ENCODE measurements around the gene CLEC5A.
"Not testable (repeated sequence)": the region's sequence is repeated elsewhere in the genome, so short reads cannot be mapped to it uniquely, and the experiment has no call there.

DNA sequence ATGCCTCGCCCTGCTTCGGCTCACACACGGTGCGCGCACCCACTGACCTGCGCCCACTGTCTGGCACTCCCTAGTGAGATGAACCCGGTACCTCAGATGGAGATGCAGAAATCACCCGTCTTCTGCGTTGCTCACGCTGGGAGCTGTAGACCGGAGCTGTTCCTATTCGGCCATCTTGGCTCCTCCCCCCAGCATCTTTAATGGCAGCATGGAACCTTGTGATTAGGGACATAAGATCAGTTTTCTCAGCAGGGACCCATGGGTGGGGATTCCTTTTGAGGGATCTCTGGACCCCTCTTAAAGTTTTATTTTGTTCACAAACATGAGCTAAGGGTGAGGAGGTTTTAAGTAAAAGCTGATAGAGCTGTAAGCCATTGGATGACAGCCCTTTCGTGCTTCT, 39.2 kb upstream of the CLEC5A start:
- TF ChIP-seq, protein P1, sequence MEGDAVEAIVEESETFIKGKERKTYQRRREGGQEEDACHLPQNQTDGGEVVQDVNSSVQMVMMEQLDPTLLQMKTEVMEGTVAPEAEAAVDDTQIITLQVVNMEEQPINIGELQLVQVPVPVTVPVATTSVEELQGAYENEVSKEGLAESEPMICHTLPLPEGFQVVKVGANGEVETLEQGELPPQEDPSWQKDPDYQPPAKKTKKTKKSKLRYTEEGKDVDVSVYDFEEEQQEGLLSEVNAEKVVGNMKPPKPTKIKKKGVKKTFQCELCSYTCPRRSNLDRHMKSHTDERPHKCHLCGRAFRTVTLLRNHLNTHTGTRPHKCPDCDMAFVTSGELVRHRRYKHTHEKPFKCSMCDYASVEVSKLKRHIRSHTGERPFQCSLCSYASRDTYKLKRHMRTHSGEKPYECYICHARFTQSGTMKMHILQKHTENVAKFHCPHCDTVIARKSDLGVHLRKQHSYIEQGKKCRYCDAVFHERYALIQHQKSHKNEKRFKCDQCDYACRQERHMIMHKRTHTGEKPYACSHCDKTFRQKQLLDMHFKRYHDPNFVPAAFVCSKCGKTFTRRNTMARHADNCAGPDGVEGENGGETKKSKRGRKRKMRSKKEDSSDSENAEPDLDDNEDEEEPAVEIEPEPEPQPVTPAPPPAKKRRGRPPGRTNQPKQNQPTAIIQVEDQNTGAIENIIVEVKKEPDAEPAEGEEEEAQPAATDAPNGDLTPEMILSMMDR (conservative IDR thresholded peaks at IDR 0.05 in 1 of 2, IDR thresholded peaks at IDR 0.05 in 1 of 2; ENCODE audit: extremely low read depth in 1 of 2, insufficient read depth in 1 of 2, low read depth in 1 of 2, low read length in 2 of 2), result not testable (repeated sequence)
- TF ChIP-seq EZH2 (IDR thresholded peaks at IDR 0.05; ENCODE audit: borderline replicate concordance, low read length), result not testable (repeated sequence)

All from mammary epithelial cell (primary cell).